ENCODE measurements around the gene DNAH5.

The DNAH5 gene

DNA sequence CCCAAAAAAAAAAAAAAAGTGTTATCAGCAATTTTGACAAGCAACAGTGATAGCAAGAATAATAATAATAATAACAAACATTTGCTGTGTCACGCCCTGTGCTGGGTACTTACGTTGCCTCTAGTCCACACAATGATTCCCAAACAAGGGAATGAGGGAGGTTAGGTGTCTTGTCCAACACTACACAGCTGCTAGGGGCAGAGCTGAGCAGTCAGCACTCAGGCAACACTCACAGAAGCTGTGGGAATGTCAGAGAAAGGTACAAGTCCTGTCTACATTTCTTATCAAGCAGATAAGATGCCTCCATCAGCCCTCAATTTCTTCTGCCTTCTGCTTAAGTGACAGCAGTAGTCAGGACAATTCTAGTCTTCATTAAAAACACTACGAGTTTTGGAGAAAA lies 111.0 kb downstream of the DNAH5 start:
- no peak overlapping the region for H2BK120ac ChIP-seq (ENCODE audit: low read depth, low read length)
- no peak overlapping the region for H3K18ac ChIP-seq (ENCODE audit: low read length)
- no CpG with 5 or more reads among the region's 3 CpGs for WGBS, 2 donors (ENCODE audit: extremely low coverage in 2 of 2, insufficient read length in 2 of 2, insufficient replicate concordance in 1 of 2)
- H3K79me1 ChIP-seq (ENCODE audit: low read depth, low read length) = no peaks in the 10 kb centered on the region
- H3K27me3 ChIP-seq (ENCODE audit: control insufficient read depth in 3 of 3, insufficient read depth in 3 of 3, low read depth in 1 of 3, low read length in 3 of 3) = no peaks in the 10 kb centered on the region
- no peak overlapping the region for H4K91ac ChIP-seq (ENCODE audit: low read depth, low read length, poor library complexity)
- no peak overlapping the region for H2BK15ac ChIP-seq (ENCODE audit: low read length)
- H3K9me3 ChIP-seq (replicated peaks in 1 of 2; ENCODE audit: control insufficient read depth in 2 of 2, insufficient read depth in 1 of 2, low read depth in 1 of 2, low read length in 2 of 2) = no peaks in the 10 kb centered on the region
- no peaks in the 10 kb centered on the region for H3K36me3 ChIP-seq (replicated peaks in 1 of 2; ENCODE audit: control insufficient read depth in 2 of 2, insufficient read depth in 2 of 2, low read length in 2 of 2)
- H3K14ac ChIP-seq (ENCODE audit: low read length) = no peak overlapping the region
- no peak overlapping the region for H2BK12ac ChIP-seq (ENCODE audit: low read length)
- no peak overlapping the region for H3K9ac ChIP-seq (ENCODE audit: low read depth, low read length, poor library complexity)
- H3K23ac ChIP-seq (ENCODE audit: low read depth, low read length, poor library complexity) = no peak overlapping the region
- H3K4me3 ChIP-seq (ENCODE audit: low read length in 2 of 2) = no peak overlapping the region
- H3K4me1 ChIP-seq (ENCODE audit: control insufficient read depth in 2 of 2, insufficient read depth in 1 of 2, low read depth in 1 of 2, low read length in 2 of 2) = peaks cover 0 to 1% of the 10 kb centered on the region in 2 donors
- H3K27ac ChIP-seq (replicated peaks; ENCODE audit: low read length) = no peak overlapping the region
- no peak overlapping the region for H2AK5ac ChIP-seq (ENCODE audit: low read depth, low read length)
- no peak overlapping the region for H3K4ac ChIP-seq (ENCODE audit: low read length)
- no peak overlapping the region for H2BK5ac ChIP-seq (ENCODE audit: low read length)
- no peak for DNase-seq (ENCODE audit: low spot score)
- H3K4me2 ChIP-seq (ENCODE audit: insufficient read depth, low read length, poor library complexity, severe bottlenecking) = no peak overlapping the region
- no peak overlapping the region for H4K8ac ChIP-seq (ENCODE audit: low read depth, low read length)
- H2AFZ ChIP-seq (ENCODE audit: low read length) = no peak overlapping the region

DNA sequence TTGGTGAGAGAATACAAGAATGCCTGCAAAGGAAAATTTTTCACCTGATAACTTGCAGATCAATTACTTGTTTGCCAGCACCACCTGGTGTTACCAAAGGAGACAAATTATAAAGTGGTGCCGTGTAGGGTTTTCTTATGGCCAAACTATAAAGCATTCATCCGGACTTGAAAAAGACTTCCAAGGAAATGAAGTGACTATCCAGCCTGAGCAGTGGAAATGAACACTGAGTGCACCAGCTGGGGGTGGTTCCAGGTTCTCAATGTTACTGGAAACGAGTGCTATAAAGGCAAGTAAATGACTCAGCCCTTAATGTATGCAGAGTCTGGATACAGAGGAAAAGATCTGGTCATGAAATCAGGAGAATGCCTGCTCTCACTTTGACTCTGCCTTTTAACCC lies 113.1 kb downstream of the DNAH5 start:
- H3K4me2 ChIP-seq (ENCODE audit: insufficient read depth, low read length, poor library complexity, severe bottlenecking) = no peak overlapping the region
- H3K27me3 ChIP-seq (ENCODE audit: control insufficient read depth in 3 of 3, insufficient read depth in 3 of 3, low read depth in 1 of 3, low read length in 3 of 3) = no peaks in the 10 kb centered on the region
- no peaks in the 10 kb centered on the region for H3K9me3 ChIP-seq (replicated peaks in 1 of 2; ENCODE audit: control insufficient read depth in 2 of 2, insufficient read depth in 1 of 2, low read depth in 1 of 2, low read length in 2 of 2)
- peaks cover 0 to 1% of the 10 kb centered on the region in 2 donors for H3K4me1 ChIP-seq (ENCODE audit: control insufficient read depth in 2 of 2, insufficient read depth in 1 of 2, low read depth in 1 of 2, low read length in 2 of 2)
- H3K4me3 ChIP-seq (ENCODE audit: low read length in 2 of 2) = no peak overlapping the region
- no peak for DNase-seq (ENCODE audit: low spot score)
- no peak overlapping the region for H2BK5ac ChIP-seq (ENCODE audit: low read length)
- H2BK12ac ChIP-seq (ENCODE audit: low read length) = no peak overlapping the region
- H3K79me1 ChIP-seq (ENCODE audit: low read depth, low read length) = no peaks in the 10 kb centered on the region
- WGBS, 2 donors (ENCODE audit: extremely low coverage in 2 of 2, insufficient read length in 2 of 2, insufficient replicate concordance in 1 of 2) = no CpG with 5 or more reads among the region's 3 CpGs
- H4K91ac ChIP-seq (ENCODE audit: low read depth, low read length, poor library complexity) = no peak overlapping the region
- H2AFZ ChIP-seq (ENCODE audit: low read length) = no peak overlapping the region
- H4K8ac ChIP-seq (ENCODE audit: low read depth, low read length) = no peak overlapping the region
- H2BK120ac ChIP-seq (ENCODE audit: low read depth, low read length) = no peak overlapping the region
- H2AK5ac ChIP-seq (ENCODE audit: low read depth, low read length) = no peak overlapping the region
- no peak overlapping the region for H2BK15ac ChIP-seq (ENCODE audit: low read length)
- H3K27ac ChIP-seq (replicated peaks; ENCODE audit: low read length) = no peak overlapping the region
- no peak overlapping the region for H3K9ac ChIP-seq (ENCODE audit: low read depth, low read length, poor library complexity)
- no peaks in the 10 kb centered on the region for H3K36me3 ChIP-seq (replicated peaks in 1 of 2; ENCODE audit: control insufficient read depth in 2 of 2, insufficient read depth in 2 of 2, low read length in 2 of 2)
- H3K4ac ChIP-seq (ENCODE audit: low read length) = no peak overlapping the region
- no peak overlapping the region for H3K23ac ChIP-seq (ENCODE audit: low read depth, low read length, poor library complexity)
- H3K18ac ChIP-seq (ENCODE audit: low read length) = no peak overlapping the region
- no peak overlapping the region for H3K14ac ChIP-seq (ENCODE audit: low read length)

DNA sequence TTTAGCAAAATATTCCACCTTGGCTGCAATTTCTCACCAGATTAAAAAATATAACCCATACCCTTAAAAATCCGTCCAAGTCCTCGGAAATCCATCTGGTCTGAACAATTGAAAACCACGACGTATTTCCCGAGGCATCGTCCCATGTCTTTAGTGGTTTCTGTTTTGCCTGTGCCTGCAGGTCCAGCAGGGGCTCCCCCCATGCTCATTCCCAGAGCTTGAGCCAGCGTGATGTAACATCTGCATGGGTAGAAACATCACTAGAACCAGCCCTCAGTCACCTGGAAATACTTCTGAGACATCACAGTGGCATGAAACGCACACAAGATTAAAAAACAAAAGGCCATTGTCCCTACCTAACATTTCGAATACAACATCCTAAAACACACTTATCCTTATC lies 114.0 kb downstream of the DNAH5 start:
- 100% methylated on average over 1 of the region's 9 CpGs; no CpG with 5 or more reads in 1 of the 2 donors for WGBS, 2 donors (ENCODE audit: extremely low coverage in 2 of 2, insufficient read length in 2 of 2, insufficient replicate concordance in 1 of 2)
- H3K23ac ChIP-seq (ENCODE audit: low read depth, low read length, poor library complexity) = no peak overlapping the region
- no peak overlapping the region for H3K4ac ChIP-seq (ENCODE audit: low read length)
- no peaks in the 10 kb centered on the region for H3K9me3 ChIP-seq (replicated peaks in 1 of 2; ENCODE audit: control insufficient read depth in 2 of 2, insufficient read depth in 1 of 2, low read depth in 1 of 2, low read length in 2 of 2)
- no peaks in the 10 kb centered on the region for H3K79me1 ChIP-seq (ENCODE audit: low read depth, low read length)
- no peak overlapping the region for H2BK12ac ChIP-seq (ENCODE audit: low read length)
- H3K14ac ChIP-seq (ENCODE audit: low read length) = no peak overlapping the region
- H3K4me1 ChIP-seq (ENCODE audit: control insufficient read depth in 2 of 2, insufficient read depth in 1 of 2, low read depth in 1 of 2, low read length in 2 of 2) = peaks cover 0 to 1% of the 10 kb centered on the region in 2 donors
- no peak overlapping the region for H3K18ac ChIP-seq (ENCODE audit: low read length)
- H2AK5ac ChIP-seq (ENCODE audit: low read depth, low read length) = no peak overlapping the region
- no peak overlapping the region for H2BK5ac ChIP-seq (ENCODE audit: low read length)
- H3K36me3 ChIP-seq (replicated peaks in 1 of 2; ENCODE audit: control insufficient read depth in 2 of 2, insufficient read depth in 2 of 2, low read length in 2 of 2) = no peaks in the 10 kb centered on the region
- H3K4me2 ChIP-seq (ENCODE audit: insufficient read depth, low read length, poor library complexity, severe bottlenecking) = no peak overlapping the region
- no peak overlapping the region for H3K9ac ChIP-seq (ENCODE audit: low read depth, low read length, poor library complexity)
- no peaks in the 10 kb centered on the region for H3K27me3 ChIP-seq (ENCODE audit: control insufficient read depth in 3 of 3, insufficient read depth in 3 of 3, low read depth in 1 of 3, low read length in 3 of 3)
- H2AFZ ChIP-seq (ENCODE audit: low read length) = no peak overlapping the region
- no peak for DNase-seq (ENCODE audit: low spot score)
- no peak overlapping the region for H4K8ac ChIP-seq (ENCODE audit: low read depth, low read length)
- no peak overlapping the region for H2BK15ac ChIP-seq (ENCODE audit: low read length)
- no peak overlapping the region for H3K27ac ChIP-seq (replicated peaks; ENCODE audit: low read length)
- no peak overlapping the region for H3K4me3 ChIP-seq (ENCODE audit: low read length in 2 of 2)
- no peak overlapping the region for H4K91ac ChIP-seq (ENCODE audit: low read depth, low read length, poor library complexity)
- H2BK120ac ChIP-seq (ENCODE audit: low read depth, low read length) = no peak overlapping the region

DNA sequence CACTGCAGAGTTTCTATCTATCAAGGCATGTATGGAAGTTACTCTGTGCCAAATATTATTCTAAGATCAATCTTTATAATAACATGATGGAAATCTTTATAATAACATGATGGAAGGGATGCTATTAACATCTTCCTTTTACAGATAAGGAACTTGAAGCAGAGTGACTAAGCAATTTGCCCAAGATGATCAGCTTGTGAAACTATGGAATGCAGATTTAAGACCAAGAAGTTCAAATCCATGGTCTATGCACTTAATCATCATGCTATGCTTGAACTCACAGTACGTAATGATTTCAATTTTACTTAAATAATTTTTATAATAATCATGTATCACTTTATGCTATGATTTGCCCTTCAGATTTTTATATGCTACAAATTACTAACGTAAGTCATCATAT lies 123.1 kb downstream of the DNAH5 start:
- Histone ChIP-seq H3K4me2 (ENCODE audit: insufficient read depth, low read length, poor library complexity, severe bottlenecking) (no peak overlapping the region), H2BK5ac (ENCODE audit: low read length) (no peak overlapping the region), H3K4me1 (ENCODE audit: control insufficient read depth in 2 of 2, insufficient read depth in 1 of 2, low read depth in 1 of 2, low read length in 2 of 2) (no peaks in the 10 kb centered on the region), H3K14ac (ENCODE audit: low read length) (no peak overlapping the region), H2AK5ac (ENCODE audit: low read depth, low read length) (no peak overlapping the region), H2AFZ (ENCODE audit: low read length) (no peak overlapping the region), H2BK12ac (ENCODE audit: low read length) (no peak overlapping the region), H3K27ac (replicated peaks; ENCODE audit: low read length) (no peak overlapping the region), H3K4me3 (ENCODE audit: low read length in 2 of 2) (no peak overlapping the region), H3K23ac (ENCODE audit: low read depth, low read length, poor library complexity) (no peak overlapping the region), H2BK15ac (ENCODE audit: low read length) (no peak overlapping the region), H3K36me3 (replicated peaks in 1 of 2; ENCODE audit: control insufficient read depth in 2 of 2, insufficient read depth in 2 of 2, low read length in 2 of 2) (no peaks in the 10 kb centered on the region), H2BK120ac (ENCODE audit: low read depth, low read length) (no peak overlapping the region), H3K18ac (ENCODE audit: low read length) (no peak overlapping the region), H4K8ac (ENCODE audit: low read depth, low read length) (no peak overlapping the region), H3K79me1 (ENCODE audit: low read depth, low read length) (no peaks in the 10 kb centered on the region), H3K4ac (ENCODE audit: low read length) (no peak overlapping the region), H4K91ac (ENCODE audit: low read depth, low read length, poor library complexity) (no peak overlapping the region), H3K9ac (ENCODE audit: low read depth, low read length, poor library complexity) (no peak overlapping the region), H3K9me3 (replicated peaks in 1 of 2; ENCODE audit: control insufficient read depth in 2 of 2, insufficient read depth in 1 of 2, low read depth in 1 of 2, low read length in 2 of 2) (no peaks in the 10 kb centered on the region), H3K27me3 (ENCODE audit: control insufficient read depth in 3 of 3, insufficient read depth in 3 of 3, low read depth in 1 of 3, low read length in 3 of 3) (no peaks in the 10 kb centered on the region)
- no CpG with 5 or more reads among the region's 2 CpGs for WGBS, 2 donors (ENCODE audit: extremely low coverage in 2 of 2, insufficient read length in 2 of 2, insufficient replicate concordance in 1 of 2)
- DNase-seq (ENCODE audit: low spot score) = no peak

Data from neuronal stem cell (in vitro differentiated cells).